CD4-positive, CD25-positive, alpha-beta regulatory T cell (primary cell): ENCODE measurements around the gene KLRC4. TPM values are rescaled to one million over a fixed set of nuclear protein-coding genes. Genes with fewer than 3 reads are reported as not detected.

Experiments used
- ATAC-seq, 2 donors: fragments of 150-1000 bp; cut with Tn5 transposase; one replicate each; pipeline ENCODE4 v1.10.0; 2021; ENCODE audit warnings: low read depth in 2 of 2, moderate number of reproducible peaks in 2 of 2, moderate library complexity in 1 of 2
- DNase-seq, 3 donors: peaks; one replicate each; pipeline versions ENCODE4 v3.0.0 to v3.0.0-alpha.2; 2012 to 2022; ENCODE audit warnings: mixed read lengths in 1 of 3
- H3K27ac ChIP-seq: one replicate; pipeline ENCODE4 v1.7.0; 2013; ENCODE audit warnings: mild to moderate bottlenecking, low read length; ENCODE audit not compliant: insufficient read depth, poor library complexity, severe bottlenecking
- H3K27me3 ChIP-seq: one replicate; pipeline ENCODE4 v1.7.0; 2013; ENCODE audit warnings: low read length; ENCODE audit not compliant: control insufficient read depth, insufficient read depth
- H3K36me3 ChIP-seq: one replicate; pipeline ENCODE4 v1.7.0; 2013; ENCODE audit warnings: mild to moderate bottlenecking, low read length, moderate library complexity; ENCODE audit not compliant: control insufficient read depth, insufficient read depth
- H3K4me1 ChIP-seq: 2 replicates; pipeline ENCODE4 v1.7.0; 2013; ENCODE audit warnings: mild to moderate bottlenecking, low read length; ENCODE audit not compliant: insufficient read depth, control insufficient read depth, poor library complexity, severe bottlenecking
- H3K4me3 ChIP-seq: one replicate; pipeline ENCODE4 v1.7.0; 2013; ENCODE audit warnings: low read depth, mild to moderate bottlenecking, low read length, moderate library complexity
- H3K9me3 ChIP-seq, 2 experiments: 1 replicate in 1 of 2; 2 replicates in 1 of 2; pipeline ENCODE4 v1.7.0; 2013; ENCODE audit warnings: low read length in 2 of 2, mild to moderate bottlenecking in 1 of 2, moderate library complexity in 1 of 2; ENCODE audit not compliant: control insufficient read depth in 2 of 2
- H3K27ac Mint-ChIP-seq, 3 donors: one replicate each; pipeline ENCODE4 v1.8.0; 2020 to 2022; ENCODE audit warnings: mild to moderate bottlenecking in 3 of 3, mixed read lengths in 3 of 3, moderate library complexity in 2 of 3
- H3K27me3 Mint-ChIP-seq: one replicate; pipeline ENCODE4 v1.8.0; 2022; ENCODE audit warnings: mild to moderate bottlenecking, mixed read lengths
- H3K36me3 Mint-ChIP-seq: one replicate; pipeline ENCODE4 v1.8.0; 2020; ENCODE audit warnings: mixed read lengths
- H3K4me1 Mint-ChIP-seq, 4 donors: one replicate each; pipeline ENCODE4 v1.8.0; 2020 to 2022; ENCODE audit warnings: mixed read lengths in 4 of 4, mild to moderate bottlenecking in 1 of 4
- H3K4me3 Mint-ChIP-seq, 4 donors: one replicate each; pipeline ENCODE4 v1.8.0; 2020 to 2022; ENCODE audit warnings: mild to moderate bottlenecking in 4 of 4, mixed read lengths in 4 of 4, moderate library complexity in 3 of 4
- H3K9me3 Mint-ChIP-seq, 7 donors: one replicate each; pipeline ENCODE4 v1.8.0; 2020 to 2022; ENCODE audit warnings: mixed read lengths in 7 of 7, mild to moderate bottlenecking in 3 of 7, moderate library complexity in 2 of 7
- polyA plus RNA-seq, 4 donors: library from polyadenylated mRNA; unstranded; fragments of 300-500 nt; fragmentation: Illumina TruSeq; gene quantifications; one replicate each; pipeline ENCODE4 v1.2.3, GENCODE V29; 2021
- total RNA-seq: library from RNA; stranded (reverse); gene quantifications from one replicate; pipeline ENCODE4 v1.2.3, GENCODE V29; 2022

KLRC4 gene
- total and polyA plus RNA-seq, 5 donors from 2014 or later: not detected

DNA sequence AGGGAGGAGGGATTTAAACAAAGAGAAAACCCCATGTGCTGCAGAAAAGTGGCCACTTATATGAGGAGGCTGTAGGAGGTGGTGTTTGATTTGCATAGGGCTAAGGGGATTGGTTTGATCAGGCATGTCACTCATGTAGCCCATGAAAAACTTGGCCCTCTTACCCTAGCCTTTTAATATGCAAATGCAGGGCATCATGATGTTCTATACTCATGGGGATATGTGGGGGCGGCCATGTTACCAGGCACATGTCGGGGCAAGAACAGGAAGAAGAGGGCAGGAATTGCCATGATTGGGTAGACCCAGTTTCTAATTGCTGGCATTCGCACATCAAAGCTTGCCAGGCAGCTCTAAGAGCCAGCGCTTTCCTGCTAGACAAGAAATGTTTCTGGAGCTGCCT lies 48.5 kb downstream of the KLRC4 start:
- ATAC-seq (no peak), DNase-seq (no peak)
- Histone ChIP-seq H3K36me3 (no peaks in the 10 kb centered on the region), H3K4me1 (peaks cover 10% of the 10 kb centered on the region), H3K27ac (no peak overlapping the region), H3K4me3 (no peak overlapping the region), H3K27me3 (no peaks in the 10 kb centered on the region), H3K9me3 (no peaks in the 10 kb centered on the region)
- H3K4me1 Mint-ChIP-seq: no peaks in the 10 kb centered on the region
- H3K36me3 Mint-ChIP-seq: no peaks in the 10 kb centered on the region
- peak overlapping the region in 1 of 3 donors; percentile 54 for H3K27ac Mint-ChIP-seq
- peaks cover 16% of the 10 kb centered on the region for H3K27me3 Mint-ChIP-seq
- H3K9me3 Mint-ChIP-seq: no peaks in the 10 kb centered on the region
- H3K4me3 Mint-ChIP-seq: peak overlapping the region in 1 of 4 donors; percentile 13

DNA sequence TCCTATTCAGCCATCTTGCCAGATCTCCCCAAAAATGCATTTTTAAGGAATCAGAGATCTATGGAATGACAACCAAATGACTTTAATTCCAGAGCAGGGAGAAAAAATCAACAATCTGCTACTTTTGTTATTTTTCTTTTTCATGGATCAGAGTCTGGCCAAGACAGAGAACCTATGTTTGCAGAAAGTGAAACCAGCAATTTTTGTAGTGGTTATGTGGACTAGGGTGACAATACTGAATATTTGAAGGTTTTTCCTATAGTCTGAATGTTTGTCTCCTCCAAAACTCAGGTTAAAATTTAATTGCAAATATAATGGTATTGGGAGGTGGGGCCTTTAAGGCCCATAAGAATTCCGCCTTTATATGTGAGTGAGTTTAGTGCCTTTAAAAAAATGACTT lies 50.6 kb downstream of the KLRC4 start:
- Histone ChIP-seq H3K4me1 (no peaks in the 10 kb centered on the region), H3K9me3 (no peaks in the 10 kb centered on the region), H3K27me3 (no peaks in the 10 kb centered on the region), H3K27ac (no peak overlapping the region), H3K4me3 (no peak overlapping the region), H3K36me3 (no peaks in the 10 kb centered on the region)
- peaks cover 30% of the 10 kb centered on the region for H3K27me3 Mint-ChIP-seq
- no peak overlapping the region for H3K27ac Mint-ChIP-seq
- ATAC-seq: no peak
- H3K4me3 Mint-ChIP-seq: no peak overlapping the region
- no peaks in the 10 kb centered on the region for H3K36me3 Mint-ChIP-seq
- no peaks in the 10 kb centered on the region for H3K9me3 Mint-ChIP-seq
- no peak for DNase-seq
- no peaks in the 10 kb centered on the region for H3K4me1 Mint-ChIP-seq

DNA sequence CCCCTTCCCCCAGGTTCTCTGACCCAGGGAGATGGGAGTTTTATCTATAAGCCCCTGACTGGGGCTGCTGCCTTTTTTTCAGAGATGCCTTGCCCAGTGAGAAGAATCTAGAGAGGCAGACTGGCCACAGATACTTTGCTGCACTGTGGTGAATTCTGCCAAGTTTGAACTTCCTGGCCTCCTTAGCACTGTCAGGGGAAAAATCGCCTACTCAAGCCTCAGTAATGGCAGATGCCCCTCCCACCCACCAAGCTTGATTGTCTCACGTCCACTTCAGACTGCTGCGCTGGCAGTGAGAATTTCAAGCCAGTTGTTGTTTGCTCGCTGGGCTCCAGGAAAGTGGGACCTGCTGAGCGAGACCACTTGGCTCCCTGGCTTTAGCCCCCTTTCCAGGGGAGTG lies 51.4 kb downstream of the KLRC4 start:
- DNase-seq (no peak), ATAC-seq (no peak)
- Histone ChIP-seq H3K9me3 (no peaks in the 10 kb centered on the region), H3K4me1 (no peaks in the 10 kb centered on the region), H3K27ac (no peak overlapping the region), H3K36me3 (no peaks in the 10 kb centered on the region), H3K27me3 (no peaks in the 10 kb centered on the region), H3K4me3 (no peak overlapping the region)
- no peaks in the 10 kb centered on the region for H3K4me1 Mint-ChIP-seq
- H3K4me3 Mint-ChIP-seq: no peak overlapping the region
- H3K27ac Mint-ChIP-seq: no peak overlapping the region
- H3K36me3 Mint-ChIP-seq: no peaks in the 10 kb centered on the region
- H3K27me3 Mint-ChIP-seq: peaks cover 35% of the 10 kb centered on the region
- no peaks in the 10 kb centered on the region for H3K9me3 Mint-ChIP-seq

Other genes with a start within 250 kb of the KLRC4 start
- not detected for gene OLR1, start 237.6 kb downstream of the KLRC4 start, total RNA-seq
- not detected for gene OLR1, start 237.6 kb downstream of the KLRC4 start, polyA plus RNA-seq
- not detected for gene TMEM52B, start 230.7 kb downstream of the KLRC4 start, total RNA-seq
- gene TMEM52B, start 230.7 kb downstream of the KLRC4 start, polyA plus RNA-seq: not detected
- gene GABARAPL1, start 196.9 kb downstream of the KLRC4 start, total RNA-seq: 170 TPM
- gene GABARAPL1, start 196.9 kb downstream of the KLRC4 start, polyA plus RNA-seq: 10 to 100 TPM; 19.4 to 21.8 (median 19.7) TPM
- 0.20 TPM for gene KLRD1, start 101.9 kb downstream of the KLRC4 start, total RNA-seq
- 1 to 10 TPM in 1 of 4 donors, under 1 TPM in 3; 0.01 to 1.9 (median 0.24) TPM for gene KLRD1, start 101.9 kb downstream of the KLRC4 start, polyA plus RNA-seq
- gene KLRK1, start 19.7 kb downstream of the KLRC4 start, total RNA-seq: 2.7 TPM
- 1 to 10 TPM in 3 of 4 donors, under 1 TPM in 1; 0.98 to 2.8 (median 2.3) TPM for gene KLRK1, start 19.7 kb downstream of the KLRC4 start, polyA plus RNA-seq
- gene KLRC3, start 10.8 kb upstream of the KLRC4 start, total RNA-seq: not detected
- gene KLRC3, start 10.8 kb upstream of the KLRC4 start, polyA plus RNA-seq: not detected
- gene KLRC2, start 26.3 kb upstream of the KLRC4 start, total RNA-seq: not detected
- not detected for gene KLRC2, start 26.3 kb upstream of the KLRC4 start, polyA plus RNA-seq
- not detected for gene KLRC1, start 43.6 kb upstream of the KLRC4 start, total RNA-seq
- under 1 TPM in 2 of 4 donors, not detected in 2; 0.17 to 0.24 TPM for gene KLRC1, start 43.6 kb upstream of the KLRC4 start, polyA plus RNA-seq
- 0.62 TPM for gene EIF2S3B, start 96.1 kb upstream of the KLRC4 start, total RNA-seq
- under 1 TPM; 0.15 to 0.76 (median 0.45) TPM for gene EIF2S3B, start 96.1 kb upstream of the KLRC4 start, polyA plus RNA-seq
- gene MAGOHB, start 203.9 kb upstream of the KLRC4 start, total RNA-seq: 13.8 TPM
- gene MAGOHB, start 203.9 kb upstream of the KLRC4 start, polyA plus RNA-seq: 10 to 100 TPM; 34.3 to 53.8 (median 42.9) TPM